Neural progenitor cell (in vitro differentiated cells): ENCODE results near the gene TAF4. TPM values are rescaled to one million over a fixed set of nuclear protein-coding genes. Genes with fewer than 3 reads are reported as not detected.
"Not testable (repeated sequence)": the region's sequence is repeated elsewhere in the genome, so short reads cannot be mapped to it uniquely, and the experiment has no call there.

Experiments used
- DNase-seq: peaks from one replicate; pipeline ENCODE4 v3.0.0-alpha.2; 2016; ENCODE audit warnings: low spot score
- H2AFZ ChIP-seq: fragments of 200-600 bp; sonication (generic); replicated peaks from 2 replicates; pipeline ENCODE4 v1.6.1; 2016; ENCODE audit warnings: antibody characterized with exemption
- H3F3A ChIP-seq: fragments of 200-600 bp; sonication (generic); 2 replicates; pipeline ENCODE4 v1.6.1; 2016; ENCODE audit warnings: antibody characterized with exemption, low read depth
- H3K27ac ChIP-seq: fragments of 200-600 bp; sonication (generic); 2 replicates; pipeline ENCODE4 v1.5.1; 2016; ENCODE audit warnings: mild to moderate bottlenecking
- H3K27me3 ChIP-seq: fragments of 200-600 bp; sonication (generic); 2 replicates; pipeline ENCODE4 v1.6.1; 2016; ENCODE audit warnings: mild to moderate bottlenecking, moderate library complexity
- H3K36me3 ChIP-seq: fragments of 200-600 bp; sonication (generic); 2 replicates; pipeline ENCODE4 v1.5.1; 2016
- H3K4me1 ChIP-seq: fragments of 200-600 bp; sonication (generic); 2 replicates; pipeline ENCODE4 v1.6.1; 2016; ENCODE audit warnings: mixed run types
- H3K4me2 ChIP-seq: fragments of 200-600 bp; sonication (generic); 2 replicates; pipeline ENCODE4 v1.6.1; 2016
- H3K4me3 ChIP-seq: fragments of 200-600 bp; sonication (generic); 2 replicates; pipeline ENCODE4 v1.5.1; 2016
- H3K79me2 ChIP-seq: fragments of 200-600 bp; sonication (generic); 2 replicates; pipeline ENCODE4 v1.6.1; 2016; ENCODE audit warnings: low read depth
- H3K9ac ChIP-seq: fragments of 200-600 bp; sonication (generic); 2 replicates; pipeline ENCODE4 v1.6.1; 2016
- H3K9me3 ChIP-seq: fragments of 200-600 bp; sonication (generic); 2 replicates; pipeline ENCODE4 v1.5.1; 2016; ENCODE audit warnings: low read depth
- H4K20me1 ChIP-seq: fragments of 200-600 bp; sonication (generic); 2 replicates; pipeline ENCODE4 v1.6.1; 2016; ENCODE audit warnings: low read depth
- H3K27ac Mint-ChIP-seq: 3 replicates; pipeline ENCODE4 v1.8.0; 2021; ENCODE audit warnings: mixed read lengths
- H3K27me3 Mint-ChIP-seq: 2 replicates; pipeline ENCODE4 v1.8.0; 2022; ENCODE audit warnings: low read depth, mild to moderate bottlenecking, inconsistent platforms, moderate library complexity, mixed read lengths; ENCODE audit not compliant: insufficient read depth
- H3K36me3 Mint-ChIP-seq: 3 replicates; pipeline ENCODE4 v1.8.0; 2021; ENCODE audit warnings: mixed read lengths
- H3K4me1 Mint-ChIP-seq: 3 replicates; pipeline ENCODE4 v1.8.0; 2021; ENCODE audit warnings: mixed read lengths
- H3K4me3 Mint-ChIP-seq: 3 replicates; pipeline ENCODE4 v1.8.0; 2021; ENCODE audit warnings: mild to moderate bottlenecking, moderate library complexity, mixed read lengths
- H3K9me3 Mint-ChIP-seq: 3 replicates; pipeline ENCODE4 v1.8.0; 2020; ENCODE audit warnings: mixed read lengths
- CTCF ChIP-seq: fragments of 200-600 bp; sonication (generic); IDR thresholded peaks from 2 replicates; pipeline ENCODE4 v1.5.1; 2017; ENCODE audit warnings: antibody characterized with exemption, mild to moderate bottlenecking
- EZH2 ChIP-seq: fragments of 200-600 bp; sonication (generic); IDR thresholded peaks from 2 replicates; pipeline ENCODE4 v1.6.1; 2017; ENCODE audit warnings: antibody characterized with exemption, mild to moderate bottlenecking, moderate library complexity
- EZH2phosphoT487 ChIP-seq: fragments of 200-600 bp; sonication (generic); IDR thresholded peaks from 2 replicates; pipeline ENCODE4 v1.6.1; 2017; ENCODE audit warnings: antibody characterized with exemption
- total RNA-seq: library from RNA; depleted of rRNA; stranded (reverse); fragments of >200 nt; gene quantifications from 2 replicates; pipeline ENCODE4 v1.2.3, GENCODE V29; 2015; ENCODE audit warnings: low replicate concordance

TAF4 gene
- total RNA-seq, 1 donor from 2014 or later = 9.9 TPM

- no peaks in the 10 kb centered on the region for H3K9me3 ChIP-seq
- Mint-ChIP-seq H3K36me3 (peaks cover 47% of the 10 kb centered on the region), H3K4me3 (no peak overlapping the region), H3K27me3 (peaks cover 7% of the 10 kb centered on the region), H3K4me1 (peaks cover 9% of the 10 kb centered on the region), H3K9me3 (peaks cover 24% of the 10 kb centered on the region), H3K27ac (no peak overlapping the region)
- no peak overlapping the region for H3K4me2 ChIP-seq
- H4K20me1 ChIP-seq = peaks cover 48% of the 10 kb centered on the region
- no peak overlapping the region for H3K9ac ChIP-seq
- H3K27ac ChIP-seq = no peak overlapping the region
- no peak overlapping the region for H2AFZ ChIP-seq
- H3K36me3 ChIP-seq = no peaks in the 10 kb centered on the region
- no peak for DNase-seq
- no peaks in the 10 kb centered on the region for H3F3A ChIP-seq
- TF ChIP-seq EZH2phosphoT487 (no peak), CTCF (no peak), EZH2 (no peak)
- H3K79me2 ChIP-seq = peaks cover 87% of the 10 kb centered on the region
- no peak overlapping the region for H3K4me3 ChIP-seq
- H3K27me3 ChIP-seq = no peaks in the 10 kb centered on the region
- H3K4me1 ChIP-seq = peaks cover 3% of the 10 kb centered on the region
Measured at GRCh38 chr20:62056975-62057374, 8.7 kb downstream of the TAF4 start.

DNA sequence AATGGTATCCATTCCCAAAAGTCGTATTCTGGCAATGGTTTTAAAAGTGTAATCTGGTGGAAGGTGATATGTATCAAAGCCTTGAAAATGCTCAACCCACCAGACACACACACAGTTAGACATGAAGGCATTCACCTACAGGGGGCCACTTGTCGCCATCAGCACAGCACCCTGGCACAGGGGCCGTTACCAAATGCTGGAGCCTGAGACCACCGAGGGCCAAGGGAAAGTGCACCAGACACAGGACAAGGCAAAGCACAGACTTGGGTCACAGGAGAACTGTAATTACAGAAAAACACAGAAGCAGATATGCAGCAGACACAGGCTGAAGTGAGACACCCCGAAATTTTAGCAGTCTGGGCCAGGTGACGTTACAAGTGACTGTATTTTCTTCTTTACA lies 9.3 kb downstream of the TAF4 start:
- Mint-ChIP-seq H3K36me3 (peaks cover 47% of the 10 kb centered on the region), H3K27me3 (peaks cover 6% of the 10 kb centered on the region), H3K27ac (no peak overlapping the region), H3K4me1 (peaks cover 11% of the 10 kb centered on the region), H3K4me3 (no peak overlapping the region), H3K9me3 (peaks cover 24% of the 10 kb centered on the region)
- no peak overlapping the region for H3K4me2 ChIP-seq
- peaks cover 87% of the 10 kb centered on the region for H3K79me2 ChIP-seq
- TF ChIP-seq EZH2 (no peak), CTCF (no peak), EZH2phosphoT487 (no peak)
- no peak overlapping the region for H2AFZ ChIP-seq
- no peak overlapping the region for H3K4me3 ChIP-seq
- no peaks in the 10 kb centered on the region for H3K4me1 ChIP-seq
- H3K27ac ChIP-seq = no peak overlapping the region
- no peaks in the 10 kb centered on the region for H3F3A ChIP-seq
- peaks cover 46% of the 10 kb centered on the region for H4K20me1 ChIP-seq
- H3K9ac ChIP-seq = no peak overlapping the region
- H3K36me3 ChIP-seq = no peaks in the 10 kb centered on the region
- H3K9me3 ChIP-seq = no peaks in the 10 kb centered on the region
- H3K27me3 ChIP-seq = no peaks in the 10 kb centered on the region
- no peak for DNase-seq

DNA sequence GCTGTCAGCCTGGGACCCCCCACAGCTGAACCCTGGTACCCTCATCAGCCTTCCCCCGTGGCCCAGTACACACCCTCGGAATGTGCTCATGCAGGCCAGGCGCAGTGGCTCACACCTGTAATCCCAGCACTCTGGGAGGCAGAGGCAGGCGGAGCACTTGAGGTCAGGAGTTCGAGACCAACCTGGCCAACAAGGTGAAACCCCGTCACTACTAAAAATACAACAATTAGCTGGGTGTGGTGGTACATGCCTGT lies 9.9 kb downstream of the TAF4 start:
- not testable (repeated sequence) for H3K27me3 ChIP-seq, H3K9ac ChIP-seq, H3F3A ChIP-seq, H3K36me3 ChIP-seq, H3K4me3 Mint-ChIP-seq, H3K4me3 ChIP-seq, H2AFZ ChIP-seq, H3K27me3 Mint-ChIP-seq, H3K4me2 ChIP-seq, H3K4me1 ChIP-seq, H3K27ac ChIP-seq, H3K9me3 ChIP-seq, H3K27ac Mint-ChIP-seq, DNase-seq
- H3K9me3 Mint-ChIP-seq = peaks cover 24% of the 10 kb centered on the region
- Histone ChIP-seq H3K79me2 (peaks cover 87% of the 10 kb centered on the region), H4K20me1 (peaks cover 46% of the 10 kb centered on the region)
- H3K36me3 Mint-ChIP-seq = peaks cover 47% of the 10 kb centered on the region
- H3K4me1 Mint-ChIP-seq = peaks cover 14% of the 10 kb centered on the region

DNA sequence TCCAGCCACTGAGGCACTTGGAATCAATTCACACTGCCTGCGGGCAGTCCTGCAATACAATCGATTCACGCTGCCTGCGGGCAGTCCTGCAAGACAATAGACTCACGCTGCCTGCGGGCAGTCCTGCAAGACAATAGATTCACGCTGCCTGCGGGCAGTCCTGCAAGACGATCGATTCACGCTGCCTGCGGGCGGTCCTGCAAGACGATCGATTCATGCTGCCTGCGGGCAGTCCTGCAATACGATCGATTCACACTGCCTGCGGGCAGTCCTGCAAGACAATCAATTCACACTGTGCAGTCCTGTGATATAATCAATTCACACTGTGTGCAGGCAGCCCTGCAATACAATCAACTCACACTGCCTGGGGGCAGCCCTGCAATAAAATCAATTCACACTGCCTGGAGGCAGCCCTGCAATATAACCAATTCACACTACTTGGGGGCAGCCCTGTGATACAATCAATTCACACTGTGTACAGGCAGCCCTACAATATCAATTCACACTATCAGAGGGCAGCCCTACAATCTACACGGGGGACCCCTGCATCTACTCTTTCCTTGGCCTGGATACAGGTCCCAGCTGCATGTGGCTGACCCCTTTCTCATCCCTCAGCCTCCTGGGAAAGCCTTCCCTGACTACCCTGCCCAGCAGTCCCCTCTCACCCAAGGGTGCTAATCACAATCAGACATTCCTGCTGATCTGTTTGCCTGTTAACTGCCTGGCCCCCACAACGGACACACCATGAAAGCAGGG lies 10.4 kb downstream of the TAF4 start:
- no peak overlapping the region for H3K27ac Mint-ChIP-seq
- Histone ChIP-seq H3K27me3 (no peaks in the 10 kb centered on the region), H3K27ac (no peak overlapping the region), H3F3A (no peaks in the 10 kb centered on the region), H2AFZ (no peak overlapping the region), H3K4me1 (no peaks in the 10 kb centered on the region), H3K4me3 (no peak overlapping the region), H3K79me2 (peaks cover 87% of the 10 kb centered on the region), H3K9ac (no peak overlapping the region), H3K36me3 (no peaks in the 10 kb centered on the region), H4K20me1 (peaks cover 46% of the 10 kb centered on the region), H3K4me2 (no peak overlapping the region), H3K9me3 (no peaks in the 10 kb centered on the region)
- TF ChIP-seq EZH2 = no peak
- TF ChIP-seq CTCF = no peak
- no peak for TF ChIP-seq EZH2phosphoT487
- peaks cover 4% of the 10 kb centered on the region for H3K27me3 Mint-ChIP-seq
- H3K4me3 Mint-ChIP-seq = no peak overlapping the region
- DNase-seq = no peak
- H3K9me3 Mint-ChIP-seq = peaks cover 24% of the 10 kb centered on the region
- peaks cover 44% of the 10 kb centered on the region for H3K36me3 Mint-ChIP-seq
- peaks cover 19% of the 10 kb centered on the region for H3K4me1 Mint-ChIP-seq
